NCI-H2227 (cell line): ENCODE measurements around the gene FUT7.

ENCODE experiments used
- DNase-seq: peaks from one replicate; lab custom pipeline; 2025; ENCODE audit not compliant: unreplicated experiment; lab: John Stamatoyannopoulos, UW

The FUT7 gene

DNA sequence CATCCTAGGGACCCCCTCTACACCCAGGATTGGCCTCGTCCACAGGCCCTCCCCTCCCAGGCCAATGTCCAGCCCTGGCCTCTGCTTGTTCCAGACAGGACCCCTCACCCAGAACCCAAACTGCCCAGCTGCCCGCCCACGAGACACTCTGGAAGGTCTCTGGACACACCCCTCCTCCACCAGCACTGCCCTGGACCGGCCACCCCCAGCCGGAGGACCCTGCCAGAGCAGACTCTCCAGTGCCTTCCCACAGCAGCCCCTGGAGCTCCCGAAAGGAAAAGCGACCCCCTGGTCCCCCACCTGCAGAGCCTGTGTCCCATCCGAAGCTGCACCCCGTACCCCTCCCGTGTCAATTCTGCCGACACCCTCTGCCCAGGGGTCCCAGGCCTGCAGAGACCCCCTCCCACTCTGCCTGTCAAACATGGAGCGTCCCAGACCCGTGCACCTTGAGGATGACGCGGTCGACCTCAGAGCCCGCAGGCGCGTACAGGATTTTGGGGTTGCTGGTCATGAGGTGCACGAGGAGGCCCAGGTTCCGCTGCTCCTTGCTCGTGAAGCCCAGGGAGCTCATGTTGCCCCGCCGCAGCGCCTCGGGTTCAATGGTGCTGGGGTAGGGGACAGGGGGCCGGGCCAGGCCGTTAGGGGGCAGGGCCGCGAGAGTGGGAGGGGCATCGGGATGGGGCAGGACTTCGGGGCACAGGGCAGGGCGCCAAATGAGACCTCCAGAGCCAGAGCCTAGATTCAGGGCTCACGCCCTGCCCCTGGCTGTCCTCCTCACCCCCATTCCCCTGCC is 11.8 kb downstream of the FUT7 start:
- no peak for DNase-seq

DNA sequence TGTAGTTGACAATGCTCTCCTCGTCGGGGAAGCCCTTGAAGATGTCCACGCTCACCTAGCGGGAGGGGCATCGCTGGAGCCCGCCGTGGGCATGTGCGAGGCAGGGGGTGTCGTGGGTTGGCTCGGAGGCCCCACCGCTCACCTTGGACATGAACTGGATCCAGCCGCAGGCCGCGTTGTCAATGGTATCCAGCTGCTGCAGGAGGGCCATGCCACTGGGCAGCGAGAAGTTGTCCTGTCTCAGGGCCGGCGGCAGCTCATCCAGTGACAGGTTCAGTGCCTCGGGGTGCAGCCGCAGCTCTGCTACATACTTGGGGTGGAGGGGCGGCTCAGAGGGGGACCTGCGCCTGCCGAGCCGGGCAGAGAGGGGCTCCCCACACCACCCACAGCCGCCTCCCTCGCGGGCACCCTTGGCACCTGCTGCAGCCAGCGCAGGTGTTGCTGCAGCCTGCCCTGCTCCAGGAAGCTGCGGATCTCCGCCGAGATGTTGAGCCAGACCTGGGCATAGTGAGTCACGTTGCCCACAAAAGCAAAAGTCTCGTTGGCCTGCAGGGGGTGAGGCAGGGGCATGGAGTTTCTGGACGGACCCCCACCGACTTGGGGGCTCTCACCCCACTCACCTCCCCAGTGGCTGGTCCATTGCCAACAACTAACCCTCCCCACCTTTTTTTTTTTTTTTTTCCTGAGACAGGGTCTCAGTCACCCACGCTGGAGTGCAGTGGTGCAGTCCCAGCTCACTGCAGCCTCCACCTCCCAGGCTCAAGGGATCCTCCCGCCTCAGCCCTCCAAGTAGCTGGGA is 12.9 kb downstream of the FUT7 start:
- no peak for DNase-seq

DNA sequence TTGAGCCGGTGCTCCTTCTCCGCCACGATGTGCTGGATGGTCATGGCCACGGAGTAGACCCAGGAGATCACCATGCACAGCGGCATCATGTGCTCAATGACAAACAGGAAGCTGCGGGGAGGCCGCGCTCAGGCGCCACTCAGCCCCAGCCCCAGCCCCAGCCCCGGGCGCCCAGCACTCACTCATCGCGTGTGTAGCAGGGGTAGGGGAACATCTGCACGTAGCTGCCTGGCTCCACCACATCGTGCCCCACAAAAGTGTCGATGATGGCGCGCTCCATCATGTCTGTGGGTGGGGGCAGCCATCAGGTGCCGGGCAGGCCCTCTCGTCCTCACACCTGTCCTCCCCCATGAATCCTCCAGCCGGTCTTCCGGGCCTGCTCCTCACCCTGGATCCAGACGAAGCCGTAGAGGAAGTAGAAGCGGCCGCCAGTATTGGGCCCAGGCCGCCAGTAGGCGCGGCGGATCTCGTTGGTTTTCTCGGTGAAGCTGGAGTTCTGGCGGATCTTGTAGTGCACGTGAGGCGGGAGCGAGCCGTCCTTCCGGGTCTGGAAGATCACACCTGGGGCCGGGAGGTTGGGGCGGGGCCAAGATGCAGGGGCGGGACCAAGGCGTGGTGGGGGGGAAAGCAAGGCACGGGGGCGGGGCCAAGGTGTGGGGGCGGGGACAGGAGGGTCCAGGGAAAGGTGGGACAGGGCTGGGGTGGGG is 13.9 kb downstream of the FUT7 start:
- no peak for DNase-seq

DNA sequence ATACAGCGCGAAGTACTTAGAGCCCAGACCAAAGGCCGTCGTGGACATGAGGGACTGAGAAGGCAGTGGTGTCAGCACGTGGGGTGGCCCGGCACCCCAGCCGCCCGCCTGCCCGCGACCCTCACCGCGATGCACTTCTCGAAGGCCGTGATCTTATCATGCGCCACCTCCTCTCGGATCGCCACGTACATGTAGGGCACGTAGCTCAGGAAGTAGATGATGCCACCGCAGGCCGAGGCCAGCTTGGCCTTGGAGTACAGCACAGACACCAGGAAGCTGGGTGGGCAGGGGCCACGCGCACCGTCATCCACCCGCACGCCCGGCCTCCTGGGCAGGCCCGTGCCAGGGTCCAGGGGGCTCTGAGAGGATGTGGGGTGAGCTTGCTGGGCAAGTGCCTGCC is 14.8 kb downstream of the FUT7 start:
- no peak for DNase-seq

DNA sequence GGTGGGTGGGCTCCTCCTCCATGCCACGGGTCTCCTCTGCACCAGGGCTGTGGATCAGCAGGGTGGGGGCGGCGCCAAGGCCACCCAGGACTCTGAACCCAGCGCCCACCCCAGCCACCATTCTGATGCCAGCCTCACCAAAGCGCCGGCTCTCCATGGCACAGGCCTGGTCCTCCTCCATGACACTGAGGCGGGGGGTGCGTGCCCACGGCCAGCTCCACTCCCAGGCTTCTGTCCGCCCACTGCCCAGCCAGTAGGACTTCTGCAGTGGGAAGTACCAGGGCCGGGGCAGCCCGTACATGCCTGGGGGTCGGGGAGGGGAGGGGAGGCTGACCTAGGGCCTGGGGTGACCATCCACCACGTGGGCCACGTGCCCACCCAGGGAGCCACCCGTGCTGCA is 15.5 kb downstream of the FUT7 start:
- no peak for DNase-seq

DNA sequence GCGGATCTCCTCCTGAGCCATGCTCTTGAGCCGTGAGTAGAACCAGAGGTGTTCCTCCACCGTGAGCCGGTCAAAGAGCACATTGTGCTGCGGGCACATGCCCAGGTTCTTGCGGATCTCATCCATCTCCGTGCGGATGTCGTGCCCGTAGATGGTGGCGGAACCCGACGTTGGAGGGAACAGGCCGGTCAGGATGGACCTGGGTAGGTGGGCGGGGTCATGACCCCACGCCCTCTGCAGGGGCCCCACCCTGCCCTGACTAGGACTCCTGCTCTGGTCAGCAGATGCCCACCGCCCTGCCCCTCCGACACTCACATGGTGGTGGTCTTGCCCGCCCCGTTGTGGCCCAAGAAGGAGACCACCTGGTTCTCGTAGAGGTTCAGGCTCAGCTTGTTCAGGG is 15.9 kb downstream of the FUT7 start:
- no peak for DNase-seq

DNA sequence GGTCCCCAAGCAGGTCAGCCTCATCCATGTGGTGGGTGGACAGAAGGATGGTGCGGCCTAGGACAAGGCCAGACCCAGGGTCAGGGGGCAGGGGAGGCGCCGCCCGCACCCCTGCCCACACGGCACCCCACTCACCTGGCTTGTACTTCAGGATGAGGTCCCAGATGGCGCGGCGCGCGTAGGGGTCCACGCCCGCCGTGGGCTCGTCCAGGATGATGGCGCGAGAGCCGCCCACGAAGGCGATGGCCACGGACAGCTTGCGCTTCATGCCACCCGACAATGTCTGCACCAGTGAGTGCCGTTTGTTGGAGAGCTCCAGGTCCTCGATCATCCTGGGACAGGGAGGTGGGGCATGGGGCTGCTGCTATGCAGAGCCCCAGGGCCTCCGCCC is 16.4 kb downstream of the FUT7 start:
- DNase-seq: no peak

DNA sequence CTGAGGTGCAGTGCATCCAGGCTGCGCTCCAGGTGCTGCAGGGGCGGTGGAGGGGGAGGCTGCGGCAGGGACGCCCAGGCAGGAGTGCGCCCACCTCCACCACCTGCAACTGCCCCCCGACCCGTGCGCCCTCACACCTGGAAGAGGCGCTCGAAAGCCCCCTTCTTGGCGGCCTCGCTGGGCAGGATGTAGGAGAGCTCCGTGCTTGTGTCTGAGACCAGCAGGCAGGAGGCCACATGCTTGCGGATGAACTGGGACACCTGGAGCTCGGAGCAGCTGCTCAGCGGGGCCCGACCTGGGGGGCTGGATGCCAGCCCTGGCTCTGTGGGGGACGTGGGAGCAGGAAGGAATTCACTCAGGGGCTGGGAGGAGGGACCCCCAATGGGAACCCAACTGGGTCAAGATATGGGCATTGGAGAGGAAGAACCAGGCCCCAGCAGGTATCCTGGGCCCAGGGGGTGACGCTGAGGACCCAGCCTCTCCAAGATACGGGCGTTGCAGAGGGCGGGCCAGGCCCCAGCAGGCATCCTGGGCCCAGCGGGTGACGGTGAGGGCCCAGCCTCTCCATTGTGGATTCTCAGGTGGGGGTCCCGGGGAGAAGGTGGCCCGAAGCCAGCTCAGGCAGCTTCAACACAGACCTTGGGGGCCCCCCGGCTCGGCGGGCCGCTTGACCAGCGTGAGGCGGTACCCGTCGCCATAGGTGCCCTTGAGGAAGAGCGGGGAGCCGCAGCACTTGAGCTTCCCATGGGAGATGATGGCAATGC is 16.9 kb downstream of the FUT7 start:
- no peak for DNase-seq

DNA sequence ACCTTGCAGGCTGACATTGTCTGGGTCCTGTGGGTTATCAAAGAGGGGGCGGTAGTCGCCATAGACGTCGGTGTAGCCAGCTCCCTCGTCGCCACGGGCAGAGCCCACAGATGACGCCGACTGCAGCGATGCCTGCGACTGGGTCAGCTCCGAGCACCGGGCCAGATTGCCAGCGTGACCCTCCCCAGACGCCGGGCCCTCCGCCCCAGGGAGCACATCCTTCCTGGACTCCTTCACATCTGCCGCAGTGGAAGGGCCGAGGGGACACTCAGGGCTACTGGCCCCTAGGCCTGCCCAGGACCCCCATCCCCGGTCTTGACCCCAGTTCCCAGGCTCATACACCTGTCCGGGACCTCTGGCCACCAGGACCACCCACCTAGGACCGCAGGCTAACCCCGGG is 17.7 kb downstream of the FUT7 start:
- no peak for DNase-seq

DNA sequence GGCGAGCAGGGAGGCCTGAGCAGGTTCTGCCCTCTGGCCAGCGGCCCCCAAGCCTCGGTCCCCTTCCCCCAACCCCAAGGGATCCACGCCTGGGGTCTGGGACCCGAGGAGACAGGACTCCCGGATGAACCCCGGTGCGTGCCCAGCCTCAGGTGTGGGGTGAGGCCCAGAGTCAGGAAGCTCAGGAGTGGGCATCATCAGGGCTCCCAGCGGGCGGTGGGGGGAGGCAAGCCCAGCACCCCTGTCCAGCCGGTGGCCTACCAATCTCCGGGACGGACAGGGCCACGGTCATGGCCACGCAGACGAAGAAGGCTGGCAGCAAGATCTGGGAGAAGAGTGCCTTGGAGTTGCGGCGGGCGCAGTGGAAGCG is 18.3 kb downstream of the FUT7 start:
- no peak for DNase-seq

DNA sequence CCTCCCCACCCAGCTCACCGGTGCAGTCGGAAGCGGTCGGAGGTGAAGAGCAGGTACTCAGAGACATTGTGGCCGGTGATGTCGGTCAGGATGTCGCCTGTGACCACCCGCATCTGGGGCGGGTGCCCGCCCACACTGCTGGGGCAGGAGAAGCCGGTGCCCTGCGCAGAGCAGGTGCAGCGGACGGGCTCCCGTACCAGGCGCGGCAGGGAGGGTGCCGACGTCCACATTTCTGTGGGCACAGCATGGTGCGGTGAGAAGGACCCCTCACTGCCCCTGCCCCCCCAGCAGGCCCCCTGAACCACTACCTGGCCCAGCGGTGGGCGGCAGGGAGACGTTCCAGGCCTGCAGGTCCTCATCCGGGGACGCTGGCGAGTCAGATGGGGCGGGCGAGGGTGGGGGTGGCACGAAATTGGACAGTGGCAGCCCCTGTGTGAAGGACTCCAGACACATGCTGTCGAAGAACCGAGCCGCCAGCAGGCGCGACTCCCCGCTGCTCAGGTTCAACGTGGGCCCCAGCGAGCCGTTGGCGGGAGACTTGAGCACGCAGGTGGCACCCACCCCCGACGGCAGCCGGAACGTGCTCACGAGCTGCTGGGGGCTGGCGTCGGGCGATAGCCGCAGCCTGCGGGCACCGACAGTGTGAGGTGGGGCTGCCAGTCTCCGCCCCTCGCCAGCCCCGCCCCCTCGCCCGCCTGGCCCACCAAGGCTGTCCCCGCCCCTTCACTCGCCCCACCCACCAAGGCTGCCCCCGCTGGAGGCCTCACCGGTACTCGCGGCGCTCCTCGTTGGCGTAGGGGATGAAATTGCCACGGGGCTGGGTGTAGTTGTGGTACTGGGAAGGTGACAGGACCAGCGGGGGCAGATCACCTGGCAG is 19.0 kb downstream of the FUT7 start:
- no peak for DNase-seq

DNA sequence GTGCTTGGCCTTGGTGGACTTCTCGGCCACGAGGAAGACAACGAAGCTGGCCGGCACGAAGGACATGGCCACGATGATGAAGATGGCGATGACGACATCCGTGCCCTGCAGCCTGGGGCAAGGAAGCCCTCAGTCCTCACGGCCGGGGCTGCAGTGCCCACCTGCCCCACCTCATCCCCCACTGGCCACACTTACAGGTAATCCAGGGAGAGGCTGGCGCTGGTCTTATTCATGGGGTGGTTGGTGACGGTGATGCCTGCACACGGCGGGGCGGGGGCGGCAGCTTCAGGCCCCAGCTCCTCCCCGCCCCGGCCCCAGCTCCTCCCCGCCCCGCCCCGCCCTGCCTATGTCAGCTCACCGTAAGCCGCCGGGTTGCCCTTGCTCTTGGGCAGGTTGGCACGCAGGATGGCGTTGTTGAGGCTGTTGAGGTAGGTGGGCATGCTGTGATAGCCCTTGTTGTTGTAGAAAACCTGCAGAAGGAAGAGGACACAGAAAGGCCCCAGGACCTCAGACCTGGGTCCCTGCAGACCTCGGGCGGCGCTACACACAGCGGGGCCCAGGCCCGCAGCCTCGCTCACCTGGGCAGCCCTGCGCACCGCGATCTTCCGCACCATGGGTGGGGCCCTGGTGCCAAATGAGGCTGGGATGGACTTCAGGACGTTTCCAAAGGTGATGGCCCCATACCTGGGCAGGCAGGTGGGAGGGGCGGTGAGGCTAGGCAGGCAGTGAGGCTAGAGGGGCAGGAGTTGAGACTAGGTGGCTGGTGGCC is 19.8 kb downstream of the FUT7 start:
- DNase-seq: no peak

DNA sequence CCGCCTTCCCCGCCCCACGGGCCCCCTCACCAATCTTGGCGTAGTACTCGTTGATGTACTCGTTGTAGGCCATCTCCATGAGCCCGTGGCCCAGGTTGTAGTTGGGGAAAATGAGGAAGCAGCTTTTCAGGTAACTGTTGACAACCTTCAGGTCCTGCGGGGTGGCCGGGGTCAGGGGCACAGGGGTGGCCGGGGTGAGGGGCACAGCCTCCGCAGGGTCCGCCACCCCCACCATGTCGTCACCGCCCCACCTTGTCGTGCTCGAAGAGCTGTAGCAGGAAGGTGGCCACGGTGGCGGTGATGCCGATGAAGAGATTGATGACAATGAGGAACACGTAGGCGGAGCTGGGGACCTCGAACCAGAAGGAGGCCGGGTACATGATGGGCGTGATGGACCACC is 20.7 kb downstream of the FUT7 start:
- no peak for DNase-seq

DNA sequence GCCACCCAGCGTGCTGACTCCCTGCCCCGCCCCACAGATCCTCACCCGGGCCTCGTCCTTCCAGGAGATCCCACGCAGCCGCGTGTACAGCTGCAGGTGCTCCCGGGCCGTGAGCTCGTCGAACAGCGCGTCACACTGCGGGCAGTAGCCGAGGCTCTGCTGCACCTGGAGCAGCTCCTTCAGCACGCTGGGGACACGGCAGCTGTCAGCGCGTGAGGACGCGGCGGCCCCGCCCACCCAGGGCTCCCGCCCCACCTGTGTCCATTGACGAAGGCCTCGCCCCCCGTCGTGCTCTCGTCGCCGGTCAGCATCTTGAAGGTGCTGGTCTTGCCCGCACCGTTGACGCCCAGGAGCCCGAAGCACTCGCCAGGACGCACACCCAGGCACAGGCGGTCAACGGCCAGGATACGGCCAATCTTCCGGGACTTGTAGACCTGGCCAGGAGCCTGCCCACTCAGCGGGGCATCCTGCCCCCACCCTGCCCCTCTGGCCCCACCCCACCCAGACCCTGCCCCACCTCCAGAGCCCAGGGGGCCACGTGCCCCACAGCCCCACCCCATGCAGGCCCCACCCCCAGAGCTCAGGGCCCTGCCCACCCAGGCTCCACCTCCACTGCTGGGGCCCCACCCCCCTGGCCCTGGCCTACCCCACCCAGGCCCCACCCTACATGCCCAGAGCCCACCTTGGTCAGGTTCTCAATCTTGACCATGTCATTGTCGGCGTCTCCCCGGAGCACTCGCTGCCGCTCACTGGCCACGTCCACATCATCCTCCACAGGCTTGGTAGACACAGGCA is 21.8 kb downstream of the FUT7 start:
- DNase-seq: no peak

DNA sequence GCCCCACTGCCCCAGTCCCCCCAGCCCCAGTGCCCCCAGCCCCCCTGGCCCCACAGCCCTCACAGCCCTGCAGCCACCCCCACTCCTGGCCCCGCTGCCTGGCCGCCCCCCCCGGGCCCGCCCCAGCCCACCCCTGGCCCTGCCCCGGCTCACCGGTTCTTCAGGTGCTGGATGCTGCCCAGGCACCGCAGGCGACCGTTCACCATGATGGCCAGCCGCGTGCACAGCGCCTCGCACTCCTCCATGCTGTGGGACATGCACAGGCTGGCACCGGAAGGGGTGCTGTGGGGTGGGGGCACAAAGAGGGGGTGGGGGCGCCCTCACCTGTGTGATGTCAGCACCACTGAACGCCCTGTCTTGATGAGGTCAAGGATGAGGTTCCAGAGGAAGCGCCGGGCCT is 22.7 kb downstream of the FUT7 start:
- DNase-seq: no peak

DNA sequence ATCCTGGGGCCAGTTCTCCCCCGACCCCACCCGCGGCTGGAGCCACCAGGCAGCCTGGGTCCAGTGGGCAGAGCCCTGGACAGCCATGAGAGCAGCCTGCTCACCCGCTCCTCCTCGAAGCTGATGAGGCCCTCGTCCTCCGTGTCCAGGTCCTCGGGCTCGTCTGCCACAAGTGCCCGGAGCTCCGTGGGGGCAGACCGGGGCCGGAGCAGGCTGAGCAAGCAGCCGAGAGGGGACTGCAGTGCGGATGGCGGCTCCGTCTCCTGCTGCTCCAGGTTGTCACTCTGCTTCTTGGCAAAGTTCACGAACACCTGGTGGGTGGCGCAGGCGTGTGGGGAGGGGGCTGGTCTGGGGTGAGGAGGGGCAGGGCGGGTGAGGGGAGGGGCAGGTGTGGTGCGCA is 23.6 kb downstream of the FUT7 start:
- DNase-seq: no peak

DNA sequence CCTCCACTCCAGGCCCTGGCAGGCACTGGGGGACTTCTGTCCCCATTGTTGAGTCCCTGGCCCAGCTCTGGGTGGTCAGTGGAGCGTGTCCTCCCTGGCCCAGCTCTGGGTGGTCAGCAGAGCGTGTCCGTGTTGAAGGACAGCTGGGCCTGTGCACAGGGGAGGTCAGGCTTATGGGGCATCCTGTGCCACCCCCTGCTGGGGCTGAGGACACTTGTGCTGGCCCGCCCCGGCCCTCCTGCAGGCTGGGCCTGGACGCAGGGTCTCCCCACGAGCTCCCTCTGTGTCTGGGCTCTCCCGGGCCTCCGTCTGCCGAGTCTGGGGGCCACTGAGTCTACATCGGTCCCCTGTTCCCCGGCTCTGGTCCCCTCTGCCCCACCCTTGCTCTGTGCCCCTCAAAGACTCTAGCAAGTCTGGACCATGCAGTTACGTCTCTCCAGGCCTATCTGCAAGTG is 24.0 kb downstream of the FUT7 start:
- no peak for DNase-seq

DNA sequence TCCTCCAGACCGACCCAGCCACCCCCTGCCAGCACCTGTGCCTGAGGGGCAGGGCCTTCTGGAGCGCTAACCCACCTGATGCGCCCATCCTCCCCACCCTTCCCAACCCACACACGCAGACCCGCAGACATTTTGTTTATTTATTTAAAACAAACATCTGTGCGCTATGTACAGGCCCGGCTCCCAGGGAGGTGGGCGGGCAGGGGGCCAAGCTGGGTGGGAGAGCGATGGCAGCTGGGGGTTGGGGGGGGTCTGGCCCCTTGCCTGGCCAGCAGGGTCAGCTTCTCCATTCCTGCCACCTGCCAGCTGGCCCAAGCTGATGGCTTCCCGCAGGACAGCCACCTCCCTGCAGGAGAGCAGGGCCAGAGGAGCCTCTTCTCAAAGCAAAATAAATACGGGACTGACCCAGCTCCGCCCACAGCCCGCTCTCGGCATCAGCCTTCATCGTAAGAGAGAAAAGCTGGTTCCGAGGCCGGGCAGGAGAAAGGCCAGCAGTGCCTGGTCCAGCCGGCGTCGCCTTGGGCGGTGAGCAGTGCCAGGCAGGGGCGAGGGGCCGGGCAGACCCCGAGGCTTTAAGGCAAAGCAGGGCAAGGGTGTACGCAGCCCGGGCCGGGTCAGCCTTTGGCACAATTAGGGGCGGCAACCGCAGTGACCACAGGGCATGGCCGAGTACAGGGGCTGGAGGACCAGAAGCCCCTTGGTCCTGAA is 24.6 kb downstream of the FUT7 start:
- DNase-seq: no peak
